NCI-H2196 treated with DMSO at 0.1 percent for 48 hours (cell line): Measurements from ENCODE around the gene MPHOSPH8.
A peak's percentile ranks its signal among the peaks of the same experiment; 100 is the strongest.
"Not testable (repeated sequence)": the region's sequence is repeated elsewhere in the genome, so short reads cannot be mapped to it uniquely, and the experiment has no call there.

Experiments
- DNase-seq: peaks from one replicate; lab custom pipeline; 2025; ENCODE audit not compliant: unreplicated experiment; lab: John Stamatoyannopoulos, UW

Gene MPHOSPH8

GRCh38 chr13:19624265-19624664 lies 9.2 kb upstream of the MPHOSPH8 start:
- no peak for DNase-seq

- peak; percentile 59 for DNase-seq
These were observed 462 bp upstream of the MPHOSPH8 start for GRCh38 chr13:19632915-19633478.

GRCh38 chr13:19634256-19634740 lies 839 bp downstream of the MPHOSPH8 start:
- DNase-seq: no peak

DNA sequence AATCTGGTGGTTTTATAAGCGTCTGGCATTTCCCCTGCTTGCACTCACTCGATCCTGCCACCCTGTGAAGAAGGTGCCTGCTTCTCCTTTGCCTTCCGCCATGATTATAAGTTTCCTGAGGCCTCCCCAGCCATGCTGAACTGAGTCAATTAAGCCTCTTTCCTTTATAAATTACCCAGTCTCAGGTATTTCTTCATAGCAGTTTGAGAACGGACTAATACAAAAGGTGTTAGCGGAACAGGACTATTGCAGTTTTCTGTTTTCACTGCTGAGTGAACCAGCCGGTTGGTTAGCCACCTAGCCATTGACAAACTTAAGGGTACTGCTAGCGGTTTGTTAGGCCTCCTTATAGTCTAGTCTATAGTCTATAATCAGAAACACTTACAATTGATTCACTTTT lies 2.5 kb downstream of the MPHOSPH8 start:
- DNase-seq: not testable (repeated sequence)

DNA sequence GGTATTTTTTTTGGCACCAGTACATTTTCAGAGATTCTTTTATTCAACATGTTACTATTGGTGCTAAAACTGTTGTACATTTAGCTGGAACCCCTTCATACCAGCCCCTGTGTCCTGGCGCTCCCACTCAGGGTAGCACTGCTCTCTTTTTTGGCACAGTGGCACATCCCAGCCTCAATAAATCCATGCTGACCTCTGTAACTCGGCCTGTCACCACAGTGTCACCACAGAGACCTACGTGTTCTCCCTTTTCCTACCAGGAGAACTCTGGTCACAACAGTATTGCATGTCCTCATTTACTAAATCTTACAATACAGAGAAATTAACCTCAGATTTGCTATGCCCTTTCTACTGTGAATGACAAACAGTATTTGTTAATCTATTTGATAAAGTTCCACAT lies 10.2 kb downstream of the MPHOSPH8 start:
- DNase-seq: no peak

DNA sequence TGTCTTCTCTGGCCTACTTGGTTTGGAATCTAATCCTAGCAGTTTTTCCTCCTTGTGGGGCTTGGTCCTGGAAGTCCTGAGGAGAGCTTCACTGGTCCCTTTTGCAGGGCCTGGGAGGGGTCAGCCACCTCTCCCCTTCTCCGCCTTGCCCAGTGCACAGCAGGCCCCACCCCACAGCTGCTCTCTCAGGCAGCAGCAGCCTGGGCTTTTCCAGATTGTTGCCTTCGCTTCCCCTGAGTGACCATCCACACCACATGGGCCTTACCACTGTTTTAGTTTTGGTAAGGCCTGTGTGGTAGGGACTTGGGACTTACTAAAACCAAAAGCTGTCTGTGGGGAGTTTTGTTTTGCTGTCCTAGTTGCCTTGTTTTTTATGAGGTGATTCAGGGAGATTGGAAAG lies 11.5 kb downstream of the MPHOSPH8 start:
- no peak for DNase-seq

GRCh38 chr13:19646063-19646462 lies 12.6 kb downstream of the MPHOSPH8 start:
- no peak for DNase-seq

DNA sequence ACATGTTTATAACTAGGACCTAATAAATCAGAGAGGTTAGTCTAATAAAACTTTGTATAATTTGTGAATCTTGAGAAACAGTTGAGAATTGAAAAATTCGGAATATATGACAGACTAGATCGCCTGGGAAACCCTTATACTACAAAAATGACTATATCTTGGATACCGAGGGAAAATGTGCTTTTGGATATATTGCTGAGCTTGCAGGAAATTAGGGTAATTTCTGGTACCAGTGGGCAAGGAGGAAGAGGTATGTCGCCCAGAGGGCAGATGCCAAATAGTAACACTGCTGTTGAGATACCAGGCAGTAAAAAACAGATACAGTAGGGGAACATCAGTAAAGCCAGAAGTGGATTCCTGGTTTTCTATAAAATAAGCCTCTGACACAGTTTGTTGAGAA lies 17.3 kb downstream of the MPHOSPH8 start:
- DNase-seq: no peak

GRCh38 chr13:19657872-19658591 lies 24.6 kb downstream of the MPHOSPH8 start:
- DNase-seq: no peak

DNA sequence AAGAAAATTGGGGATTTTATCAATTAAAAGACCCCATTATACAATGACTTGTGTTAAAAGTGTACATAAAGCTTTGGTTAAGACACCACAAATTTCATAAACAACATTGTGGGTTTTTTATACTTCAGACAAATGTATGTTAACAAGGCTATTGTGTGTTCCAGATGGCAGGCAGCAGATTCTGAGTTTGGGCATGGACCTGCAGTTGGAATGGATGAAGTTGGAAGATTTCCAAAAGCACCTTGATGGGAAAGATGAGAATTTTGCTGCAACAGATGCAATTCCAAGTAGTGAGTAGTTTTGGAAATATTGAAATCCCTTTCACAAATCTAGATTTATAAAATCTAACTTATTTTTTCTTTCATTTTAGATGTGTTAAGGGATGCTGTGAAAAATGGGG lies 25.4 kb downstream of the MPHOSPH8 start:
- no peak for DNase-seq

- no peak for DNase-seq
These were observed 27.7 kb downstream of the MPHOSPH8 start for GRCh38 chr13:19661126-19661525.

DNA sequence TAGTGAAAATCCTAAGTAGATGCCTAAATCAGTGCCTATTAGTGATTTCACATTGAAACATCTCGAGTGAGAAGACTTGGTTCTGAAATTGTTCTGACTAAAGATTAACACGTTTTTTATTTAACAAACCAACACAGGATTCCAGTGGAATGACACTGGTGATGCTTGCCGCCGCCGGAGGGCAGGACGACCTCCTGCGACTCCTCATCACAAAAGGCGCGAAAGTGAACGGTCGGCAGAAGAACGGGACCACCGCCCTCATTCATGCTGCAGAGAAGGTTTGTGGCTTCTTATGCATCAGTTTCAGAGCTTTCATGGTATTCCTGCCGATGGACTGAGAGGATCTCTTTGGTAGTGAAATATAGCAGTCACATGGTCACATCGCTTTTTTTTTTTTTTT lies 28.1 kb downstream of the MPHOSPH8 start:
- no peak for DNase-seq

- DNase-seq: no peak
These were observed 30.0 kb downstream of the MPHOSPH8 start for GRCh38 chr13:19663416-19663979.

DNA sequence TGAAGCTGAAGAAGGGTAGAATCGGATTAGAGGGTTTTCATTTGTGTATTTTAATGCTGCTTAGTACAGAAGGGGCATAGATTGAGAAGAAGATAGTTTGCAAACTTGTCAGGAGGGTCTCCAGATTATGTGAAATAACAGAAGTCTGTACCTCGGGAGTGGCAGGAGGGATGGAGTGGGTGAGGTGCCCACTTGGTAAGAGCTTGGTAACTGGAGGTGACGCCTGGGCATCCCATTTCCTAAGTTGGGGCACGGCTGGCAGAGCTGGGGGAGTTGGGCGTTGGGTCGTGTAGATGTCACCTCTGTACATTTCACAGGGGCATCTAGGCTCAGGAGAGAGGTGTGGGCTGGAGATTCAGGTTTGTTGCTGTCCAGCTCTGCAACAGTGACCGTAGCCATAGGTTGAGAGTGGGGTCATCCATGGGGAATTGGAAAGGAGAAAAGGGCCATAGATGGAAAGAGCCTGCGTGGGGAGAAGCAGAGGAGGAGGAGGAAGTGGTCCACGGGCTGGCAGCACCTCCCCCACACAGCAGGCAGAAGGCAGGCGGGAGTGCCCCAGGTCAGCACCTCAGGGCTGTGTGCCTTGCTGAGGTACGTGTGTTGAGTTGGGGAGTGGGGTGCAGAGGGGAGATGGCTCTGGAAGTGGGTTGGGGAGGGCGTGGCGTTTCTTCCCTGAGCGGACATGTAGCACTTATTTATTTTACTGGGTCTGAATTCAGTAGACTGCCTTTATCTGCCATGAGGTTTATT lies 31.2 kb downstream of the MPHOSPH8 start:
- DNase-seq: no peak

GRCh38 chr13:19665427-19665859 lies 32.0 kb downstream of the MPHOSPH8 start:
- no peak for DNase-seq

- DNase-seq: no peak
These were observed 35.3 kb downstream of the MPHOSPH8 start for GRCh38 chr13:19668778-19669177.

GRCh38 chr13:19670147-19670546 lies 36.7 kb downstream of the MPHOSPH8 start:
- no peak for DNase-seq

DNA sequence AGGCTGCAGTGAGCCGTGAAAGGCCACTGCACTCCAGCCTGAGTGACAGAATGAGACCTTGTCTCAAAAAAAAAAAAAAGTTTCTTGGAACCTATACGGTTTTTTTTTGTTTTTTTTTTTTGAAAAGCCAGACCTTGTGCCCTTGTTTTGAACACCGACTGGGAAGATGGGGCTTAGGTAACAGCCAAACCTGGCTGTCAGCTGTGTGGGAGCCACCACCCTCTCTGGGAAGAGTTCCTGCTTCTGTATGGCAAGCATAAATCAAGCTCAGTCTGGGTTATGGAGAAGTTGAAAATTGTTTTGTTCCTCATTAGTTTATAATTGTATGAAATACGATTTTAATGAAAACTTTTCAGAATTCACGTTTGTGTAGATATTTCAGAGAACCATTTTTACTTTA lies 39.5 kb downstream of the MPHOSPH8 start:
- DNase-seq: no peak

GRCh38 chr13:19673473-19674430 lies 40.3 kb downstream of the MPHOSPH8 start:
- DNase-seq: no peak

GRCh38 chr13:19674898-19675297 lies 41.4 kb downstream of the MPHOSPH8 start:
- no peak for DNase-seq

DNA sequence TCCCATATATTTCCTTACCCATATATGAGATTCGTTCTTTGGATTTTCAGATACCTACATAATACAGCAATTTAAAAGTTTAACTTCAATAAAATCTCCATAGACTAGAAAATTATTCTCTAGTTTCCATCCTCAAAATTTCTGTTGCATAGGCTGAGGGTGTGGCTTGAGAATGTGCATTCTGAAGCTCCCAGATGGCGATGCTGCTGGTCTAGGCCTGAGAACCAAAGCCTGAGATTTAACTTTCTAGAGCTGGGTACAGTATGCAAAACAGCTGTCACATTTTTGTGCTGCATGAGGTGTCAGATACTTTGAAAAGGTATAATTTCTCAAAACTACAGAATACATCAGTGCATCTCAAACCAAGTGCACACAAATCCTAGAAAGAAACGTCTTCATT lies 42.7 kb downstream of the MPHOSPH8 start:
- DNase-seq: no peak
